ENCODE data around the gene TUBB2B. TPM values are rescaled to one million over a fixed set of nuclear protein-coding genes. Genes with fewer than 3 reads are reported as not detected.

Gene TUBB2B
- total RNA-seq, 2 experiments from 2014 or later = 0.27 TPM; not detected in 1

DNA sequence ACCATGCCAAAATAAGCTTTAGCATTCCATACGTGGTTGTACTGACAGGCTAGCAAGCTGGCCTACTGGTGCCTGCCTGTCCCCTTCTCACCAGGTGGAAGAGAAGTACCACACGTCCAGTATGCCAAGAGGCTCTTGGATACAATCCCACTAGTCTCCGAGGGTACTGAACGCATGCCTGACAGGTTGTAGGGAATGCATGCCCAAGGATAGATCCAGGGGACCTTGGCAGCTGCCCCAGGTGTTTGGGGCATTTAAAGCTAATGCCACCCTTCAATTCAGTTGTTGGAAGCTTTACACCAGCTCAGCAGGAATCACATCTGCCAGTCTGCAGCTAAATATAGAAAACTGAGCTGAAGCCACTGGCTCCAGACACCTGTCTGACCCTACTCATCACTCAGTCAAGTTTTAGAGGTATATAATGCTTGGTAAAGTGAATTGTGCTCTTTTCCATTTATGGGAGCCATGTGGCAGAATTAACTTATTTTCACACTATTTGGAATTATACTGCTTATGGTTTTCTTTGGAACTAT lies 4.9 kb downstream of the TUBB2B start:
- no peaks in the 10 kb centered on the region for H4K20me1 ChIP-seq (ENCODE audit: insufficient read depth, low read length)
- H3K4me2 ChIP-seq (ENCODE audit: low read length) = no peak overlapping the region
- no peaks in the 10 kb centered on the region for H3K9me3 ChIP-seq (ENCODE audit: low read length)
- intact Hi-C loops (cut with micrococcal nuclease; ENCODE audit: unreplicated experiment) = no loop called here
- H3K79me2 ChIP-seq (ENCODE audit: insufficient read depth, low read depth, low read length) = no peaks in the 10 kb centered on the region
- H2AFZ ChIP-seq (ENCODE audit: low read length) = no peak overlapping the region
- CTCF ChIA-PET (ENCODE audit: unreplicated experiment) = no interaction called here
- H3K4me3 ChIP-seq (ENCODE audit: low read depth, low read length, poor library complexity, severe bottlenecking) = no peak overlapping the region
- POLR2A ChIA-PET = interaction anchor here (0.8 kb wide), 1 partner anchor 52 kb away, joined by 3 read pairs; no protein-coding TSS in a partner anchor
- no peak for TF ChIP-seq EZH2phosphoT487 (IDR thresholded peaks at IDR 0.05; ENCODE audit: borderline replicate concordance, low read depth, low read length)
- TF ChIP-seq CTCF (conservative IDR thresholded peaks at IDR 0.05; ENCODE audit: low read length) = no peak
- H3K36me3 ChIP-seq (ENCODE audit: insufficient read depth, low read length) = no peaks in the 10 kb centered on the region
- H3K4me1 ChIP-seq (ENCODE audit: insufficient read depth, low read length, poor library complexity, severe bottlenecking) = peaks cover 19% of the 10 kb centered on the region
- no peak overlapping the region for H3K27ac ChIP-seq (ENCODE audit: low read depth, low read length, poor library complexity, severe bottlenecking)
- no TSS peak for BruUV-seq (replicated peaks)
- H3K9me2 ChIP-seq (ENCODE audit: insufficient read depth, low read length) = no peaks in the 10 kb centered on the region
- no peak for DNase-seq (ENCODE audit: low spot score)

- BruUV-seq (replicated peaks) = no TSS peak
- Histone ChIP-seq H3K9me2 (ENCODE audit: insufficient read depth, low read length) (no peaks in the 10 kb centered on the region), H2AFZ (ENCODE audit: low read length) (no peak overlapping the region), H4K20me1 (ENCODE audit: insufficient read depth, low read length) (no peaks in the 10 kb centered on the region), H3K4me1 (ENCODE audit: insufficient read depth, low read length, poor library complexity, severe bottlenecking) (peaks cover 10% of the 10 kb centered on the region), H3K4me2 (ENCODE audit: low read length) (no peak overlapping the region), H3K9me3 (ENCODE audit: low read length) (no peaks in the 10 kb centered on the region), H3K4me3 (ENCODE audit: low read depth, low read length, poor library complexity, severe bottlenecking) (no peak overlapping the region), H3K27ac (ENCODE audit: low read depth, low read length, poor library complexity, severe bottlenecking) (no peak overlapping the region), H3K36me3 (ENCODE audit: insufficient read depth, low read length) (no peaks in the 10 kb centered on the region), H3K79me2 (ENCODE audit: insufficient read depth, low read depth, low read length) (no peaks in the 10 kb centered on the region)
- CTCF ChIA-PET (ENCODE audit: unreplicated experiment) = no interaction called here
- DNase-seq (ENCODE audit: low spot score) = no peak
- intact Hi-C loops (cut with micrococcal nuclease; ENCODE audit: unreplicated experiment) = no loop called here
- POLR2A ChIA-PET = no interaction called here
- TF ChIP-seq EZH2phosphoT487 (IDR thresholded peaks at IDR 0.05; ENCODE audit: borderline replicate concordance, low read depth, low read length) = no peak
- no peak for TF ChIP-seq CTCF (conservative IDR thresholded peaks at IDR 0.05; ENCODE audit: low read length)
These were observed 5.9 kb downstream of the TUBB2B start for GRCh38 chr6:3221578-3221977.

DNA sequence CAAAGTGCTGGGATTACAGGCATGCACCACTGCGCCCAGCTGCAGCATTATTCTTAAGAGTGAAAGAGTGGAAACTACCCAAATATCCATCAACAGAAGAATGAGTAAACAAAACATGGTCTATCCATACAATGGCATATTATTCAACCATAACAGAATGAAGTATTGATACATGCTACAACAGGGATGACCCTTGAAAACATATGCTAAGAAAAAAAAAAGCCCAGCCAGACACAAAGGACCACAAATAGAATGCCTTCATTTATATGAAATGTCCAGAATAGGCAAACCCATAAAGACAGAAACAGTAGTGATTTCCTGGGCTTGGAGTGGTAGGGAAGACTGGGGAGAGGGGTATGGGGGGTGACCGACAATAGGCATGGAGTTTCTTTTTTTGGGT lies 7.1 kb downstream of the TUBB2B start:
- H4K20me1 ChIP-seq (ENCODE audit: insufficient read depth, low read length) = no peaks in the 10 kb centered on the region
- no peak overlapping the region for H3K4me2 ChIP-seq (ENCODE audit: low read length)
- ChIA-PET POLR2A (no interaction called here), CTCF (ENCODE audit: unreplicated experiment) (no interaction called here)
- H3K4me1 ChIP-seq (ENCODE audit: insufficient read depth, low read length, poor library complexity, severe bottlenecking) = peaks cover 7% of the 10 kb centered on the region
- H3K27ac ChIP-seq (ENCODE audit: low read depth, low read length, poor library complexity, severe bottlenecking) = no peak overlapping the region
- intact Hi-C loops (cut with micrococcal nuclease; ENCODE audit: unreplicated experiment) = no loop called here
- H3K4me3 ChIP-seq (ENCODE audit: low read depth, low read length, poor library complexity, severe bottlenecking) = no peak overlapping the region
- no peak for TF ChIP-seq CTCF (conservative IDR thresholded peaks at IDR 0.05; ENCODE audit: low read length)
- no peak for TF ChIP-seq EZH2phosphoT487 (IDR thresholded peaks at IDR 0.05; ENCODE audit: borderline replicate concordance, low read depth, low read length)
- no peaks in the 10 kb centered on the region for H3K9me2 ChIP-seq (ENCODE audit: insufficient read depth, low read length)
- no TSS peak for BruUV-seq (replicated peaks)
- H3K36me3 ChIP-seq (ENCODE audit: insufficient read depth, low read length) = no peaks in the 10 kb centered on the region
- no peak for DNase-seq (ENCODE audit: low spot score)
- H3K9me3 ChIP-seq (ENCODE audit: low read length) = no peaks in the 10 kb centered on the region
- no peak overlapping the region for H2AFZ ChIP-seq (ENCODE audit: low read length)
- H3K79me2 ChIP-seq (ENCODE audit: insufficient read depth, low read depth, low read length) = no peaks in the 10 kb centered on the region

All from OCI-LY7 (cell line).